HG03520 (cell line): ENCODE results near the gene TRAIP.
"Not testable (repeated sequence)": the region's sequence is repeated elsewhere in the genome, so short reads cannot be mapped to it uniquely, and the experiment has no call there.

Experiments
- ATAC-seq: cut with Tn5 transposase; IDR thresholded peaks from one replicate; pipeline ENCODE4 v1.9.1; 2021; ENCODE audit warnings: mild to moderate bottlenecking, moderate library complexity; ENCODE audit not compliant: unreplicated experiment

The TRAIP gene

GRCh38 chr3:49793486-49794085, 62.8 kb downstream of the TRAIP start:
- ATAC-seq, result no peak

- no peak for ATAC-seq
These were observed 63.8 kb downstream of the TRAIP start for GRCh38 chr3:49792371-49793150.

- no peak for ATAC-seq
These were observed 64.8 kb downstream of the TRAIP start for GRCh38 chr3:49791571-49791970.

GRCh38 chr3:49790626-49791411, 65.5 kb downstream of the TRAIP start:
- ATAC-seq, result no peak

GRCh38 chr3:49788056-49788455, 68.3 kb downstream of the TRAIP start:
- no peak for ATAC-seq

- no peak for ATAC-seq
These were observed 68.8 kb downstream of the TRAIP start for GRCh38 chr3:49787536-49787935.

GRCh38 chr3:49787182-49787464, 69.2 kb downstream of the TRAIP start:
- no peak for ATAC-seq

- peak; percentile 95 for ATAC-seq
These were observed 69.8 kb downstream of the TRAIP start, which contains the start of gene IP6K1 for GRCh38 chr3:49786357-49787181. TSS of gene IP6K1 (minus strand) at chr3:49786542. CDS start at chr3:49748040, 38,502 bp downstream.

GRCh38 chr3:49785565-49786356, 70.6 kb downstream of the TRAIP start:
- peak; percentile 51 for ATAC-seq

GRCh38 chr3:49782277-49782676, 74.1 kb downstream of the TRAIP start:
- ATAC-seq, result not testable (repeated sequence)

- no peak for ATAC-seq
These were observed 74.8 kb downstream of the TRAIP start for GRCh38 chr3:49781415-49782199.

- not testable (repeated sequence) for ATAC-seq
These were observed 75.4 kb downstream of the TRAIP start for GRCh38 chr3:49780975-49781365.

GRCh38 chr3:49780080-49780974, 76.0 kb downstream of the TRAIP start:
- ATAC-seq, result no peak

- ATAC-seq, result no peak
These were observed 76.8 kb downstream of the TRAIP start for GRCh38 chr3:49779358-49780079.
